H9 (cell line): ENCODE results near the gene OR5K1. TPM values are rescaled to one million over a fixed set of nuclear protein-coding genes. Genes with fewer than 3 reads are reported as not detected.

ENCODE experiments used
- DNase-seq: peaks from one replicate; pipeline ENCODE4 v3.0.0-alpha.2; 2017
- H2AFZ ChIP-seq: one replicate; pipeline ENCODE4 v1.6.1; 2013; ENCODE audit warnings: mild to moderate bottlenecking, low read length, control low read depth, moderate library complexity
- H2AK5ac ChIP-seq: 2 replicates; pipeline ENCODE4 v1.6.1; 2013; ENCODE audit warnings: low read length, control low read depth, mixed read lengths; ENCODE audit not compliant: insufficient read length
- H2BK120ac ChIP-seq: one replicate; pipeline ENCODE4 v1.6.1; 2013; ENCODE audit warnings: low read depth, mild to moderate bottlenecking, low read length, control low read depth, inconsistent platforms; ENCODE audit not compliant: poor library complexity, severe bottlenecking
- H2BK12ac ChIP-seq: 2 replicates; pipeline ENCODE4 v1.6.1; 2013; ENCODE audit warnings: low read length, control low read depth, mixed read lengths, low read depth; ENCODE audit not compliant: insufficient read length
- H2BK15ac ChIP-seq: 2 replicates; pipeline ENCODE4 v1.6.1; 2013; ENCODE audit warnings: low read depth, low read length, control low read depth
- H2BK20ac ChIP-seq: one replicate; pipeline ENCODE4 v1.6.1; 2013; ENCODE audit warnings: low read depth, mild to moderate bottlenecking, low read length, control low read depth, inconsistent platforms; ENCODE audit not compliant: poor library complexity, severe bottlenecking
- H2BK5ac ChIP-seq: 2 replicates; pipeline ENCODE4 v1.6.1; 2013; ENCODE audit warnings: low read length, control low read depth, mixed read lengths; ENCODE audit not compliant: insufficient read length
- H3K14ac ChIP-seq: 2 replicates; pipeline ENCODE4 v1.6.1; 2013; ENCODE audit warnings: low read length, control low read depth; ENCODE audit not compliant: insufficient read depth
- H3K18ac ChIP-seq: 2 replicates; pipeline ENCODE4 v1.6.1; 2013; ENCODE audit warnings: low read depth, mild to moderate bottlenecking, mixed read lengths, low read length, control low read depth; ENCODE audit not compliant: insufficient read length
- H3K23ac ChIP-seq: 2 replicates; pipeline ENCODE4 v1.6.1; 2013; ENCODE audit warnings: low read length, control low read depth, mixed read lengths, low read depth; ENCODE audit not compliant: insufficient read length
- H3K23me2 ChIP-seq: 2 replicates; pipeline ENCODE4 v1.6.1; 2013; ENCODE audit warnings: low read depth, mild to moderate bottlenecking, mixed read lengths, low read length, control low read depth; ENCODE audit not compliant: insufficient read length, poor library complexity, severe bottlenecking
- H3K27ac ChIP-seq: 2 replicates; pipeline ENCODE4 v1.5.1; 2013; ENCODE audit warnings: low read length, control low read depth, mixed read lengths, low read depth; ENCODE audit not compliant: insufficient read length
- H3K27me3 ChIP-seq: 2 replicates; pipeline ENCODE4 v1.6.1; 2013; ENCODE audit warnings: low read length, control low read depth, inconsistent platforms; ENCODE audit not compliant: insufficient read depth
- H3K4ac ChIP-seq: 2 replicates; pipeline ENCODE4 v1.6.1; 2013; ENCODE audit warnings: low read depth, mild to moderate bottlenecking, control low read depth, inconsistent platforms, low read length, moderate library complexity
- H3K4me1 ChIP-seq: 2 replicates; pipeline ENCODE4 v1.6.1; 2013; ENCODE audit warnings: low read length, control low read depth, inconsistent platforms; ENCODE audit not compliant: insufficient read depth
- H3K4me2 ChIP-seq: 2 replicates; pipeline ENCODE4 v1.6.1; 2013; ENCODE audit warnings: low read length, control low read depth, mixed read lengths; ENCODE audit not compliant: insufficient read length, insufficient read depth
- H3K56ac ChIP-seq: 2 replicates; pipeline ENCODE4 v1.6.1; 2013; ENCODE audit warnings: low read depth, mild to moderate bottlenecking, mixed read lengths, low read length, control low read depth; ENCODE audit not compliant: insufficient read length
- H3K79me1 ChIP-seq: 2 replicates; pipeline ENCODE4 v1.6.1; 2013; ENCODE audit warnings: low read depth, mild to moderate bottlenecking, moderate library complexity, low read length, control low read depth, inconsistent platforms; ENCODE audit not compliant: insufficient read depth, poor library complexity, severe bottlenecking
- H3K79me2 ChIP-seq: 2 replicates; pipeline ENCODE4 v1.6.1; 2013; ENCODE audit warnings: low read length, control low read depth, inconsistent platforms; ENCODE audit not compliant: insufficient read depth
- H3K9ac ChIP-seq: 2 replicates; pipeline ENCODE4 v1.6.1; 2013; ENCODE audit warnings: low read length, control low read depth, mixed read lengths; ENCODE audit not compliant: insufficient read length; ENCODE audit errors: extremely low read depth
- H3K9me3 ChIP-seq: one replicate; pipeline ENCODE4 v1.6.1; 2013; ENCODE audit warnings: low read depth, low read length, inconsistent platforms; ENCODE audit not compliant: control insufficient read depth
- H3T11ph ChIP-seq: one replicate; pipeline ENCODE4 v1.6.1; 2013; ENCODE audit warnings: mild to moderate bottlenecking, low read length, control low read depth, inconsistent platforms
- H4K20me1 ChIP-seq: one replicate; pipeline ENCODE4 v1.6.1; 2013; ENCODE audit not compliant: control insufficient read depth, insufficient read length, insufficient read depth
- H4K5ac ChIP-seq: 2 replicates; pipeline ENCODE4 v1.6.1; 2013; ENCODE audit warnings: low read depth, mild to moderate bottlenecking, mixed read lengths, low read length, control low read depth; ENCODE audit not compliant: insufficient read length
- H4K8ac ChIP-seq: replicated peaks from 2 replicates; pipeline ENCODE4 v1.6.1; 2013; ENCODE audit warnings: low read length, control low read depth, mixed read lengths, low read depth; ENCODE audit not compliant: insufficient read length
- H4K91ac ChIP-seq: 2 replicates; pipeline ENCODE4 v1.6.1; 2013; ENCODE audit warnings: low read depth, mild to moderate bottlenecking, moderate library complexity, mixed read lengths, low read length, control low read depth; ENCODE audit not compliant: insufficient read length
- H3K27ac Mint-ChIP-seq, 3 experiments: 2 replicates in 2 of 3; 3 replicates in 1 of 3; pipeline ENCODE4 v1.8.0; 2020 to 2021; ENCODE audit warnings: mixed read lengths in 3 of 3, mild to moderate bottlenecking in 1 of 3, moderate library complexity in 1 of 3
- H3K27me3 Mint-ChIP-seq: 2 replicates; pipeline ENCODE4 v1.8.0; 2021; ENCODE audit warnings: low read depth, mild to moderate bottlenecking, moderate library complexity, mixed read lengths
- H3K36me3 Mint-ChIP-seq, 3 experiments: 2 replicates in 2 of 3; 3 replicates in 1 of 3; pipeline ENCODE4 v1.8.0; 2020 to 2021; ENCODE audit warnings: low read depth in 3 of 3, mixed read lengths in 3 of 3; ENCODE audit not compliant: insufficient read depth in 1 of 3
- H3K4me1 Mint-ChIP-seq, 2 experiments: 2 replicates each; pipeline ENCODE4 v1.8.0; 2020; ENCODE audit warnings: mixed read lengths in 2 of 2
- H3K4me3 Mint-ChIP-seq, 2 experiments: 2 replicates in 1 of 2; 3 replicates in 1 of 2; pipeline ENCODE4 v1.8.0; 2020 to 2021; ENCODE audit warnings: mild to moderate bottlenecking in 2 of 2, mixed read lengths in 2 of 2, moderate library complexity in 1 of 2
- H3K9me3 Mint-ChIP-seq, 2 experiments: 2 replicates in 1 of 2; 3 replicates in 1 of 2; pipeline ENCODE4 v1.8.0; 2020; ENCODE audit warnings: mild to moderate bottlenecking in 2 of 2, mixed read lengths in 2 of 2, moderate library complexity in 1 of 2
- total RNA-seq: library from RNA; stranded (reverse); gene quantifications from 2 replicates; pipeline ENCODE4 v1.2.1, GENCODE V29; 2021
- TF ChIP-seq, protein P1 (sequence below): fragments of 200-600 bp; sonication (generic); conservative IDR thresholded peaks from 3 replicates; pipeline ENCODE4 v1.8.0; 2021; ENCODE audit warnings: antibody characterized with exemption, mild to moderate bottlenecking

The OR5K1 gene
- total RNA-seq, 1 experiment from 2014 or later, result not detected

- no peaks in the 10 kb centered on the region for H3K4me1 ChIP-seq
- H3K36me3 Mint-ChIP-seq, result peaks cover 0 to 3% (median 0%) of the 10 kb centered on the region in 3 experiments; a peak in 2 of 7 replicates
- H2AK5ac ChIP-seq, result no peak overlapping the region
- H2BK15ac ChIP-seq, result no peak overlapping the region
- no peaks in the 10 kb centered on the region for H3K9me3 ChIP-seq
- H3K4me2 ChIP-seq, result no peak overlapping the region
- no peak overlapping the region for H4K5ac ChIP-seq
- no peaks in the 10 kb centered on the region for H3K23me2 ChIP-seq
- H3K4me1 Mint-ChIP-seq, result no peaks in the 10 kb centered on the region
- H3K27ac Mint-ChIP-seq, result no peak overlapping the region
- H3K14ac ChIP-seq, result no peak overlapping the region
- H3K4me3 Mint-ChIP-seq, result no peak overlapping the region
- no peak for DNase-seq
- H2AFZ ChIP-seq, result no peak overlapping the region
- no peaks in the 10 kb centered on the region for H4K20me1 ChIP-seq
- H3K79me1 ChIP-seq, result no peaks in the 10 kb centered on the region
- H3K27ac ChIP-seq, result no peak overlapping the region
- H3K27me3 ChIP-seq, result no peaks in the 10 kb centered on the region
- H2BK20ac ChIP-seq, result no peak overlapping the region
- H2BK120ac ChIP-seq, result no peak overlapping the region
- H3K18ac ChIP-seq, result no peak overlapping the region
- no peaks in the 10 kb centered on the region for H3K79me2 ChIP-seq
- peaks cover 15 to 22% of the 10 kb centered on the region in 2 experiments; a peak in 4 of 5 replicates for H3K9me3 Mint-ChIP-seq
- no peak overlapping the region for H3K23ac ChIP-seq
- H3T11ph ChIP-seq, result no peak overlapping the region
- H4K8ac ChIP-seq, result no peak overlapping the region
- H3K56ac ChIP-seq, result no peak overlapping the region
- H3K4ac ChIP-seq, result no peak overlapping the region
- H2BK12ac ChIP-seq, result no peak overlapping the region
- H2BK5ac ChIP-seq, result no peak overlapping the region
- no peaks in the 10 kb centered on the region for H3K27me3 Mint-ChIP-seq
- H4K91ac ChIP-seq, result no peak overlapping the region
- TF ChIP-seq, protein P1, sequence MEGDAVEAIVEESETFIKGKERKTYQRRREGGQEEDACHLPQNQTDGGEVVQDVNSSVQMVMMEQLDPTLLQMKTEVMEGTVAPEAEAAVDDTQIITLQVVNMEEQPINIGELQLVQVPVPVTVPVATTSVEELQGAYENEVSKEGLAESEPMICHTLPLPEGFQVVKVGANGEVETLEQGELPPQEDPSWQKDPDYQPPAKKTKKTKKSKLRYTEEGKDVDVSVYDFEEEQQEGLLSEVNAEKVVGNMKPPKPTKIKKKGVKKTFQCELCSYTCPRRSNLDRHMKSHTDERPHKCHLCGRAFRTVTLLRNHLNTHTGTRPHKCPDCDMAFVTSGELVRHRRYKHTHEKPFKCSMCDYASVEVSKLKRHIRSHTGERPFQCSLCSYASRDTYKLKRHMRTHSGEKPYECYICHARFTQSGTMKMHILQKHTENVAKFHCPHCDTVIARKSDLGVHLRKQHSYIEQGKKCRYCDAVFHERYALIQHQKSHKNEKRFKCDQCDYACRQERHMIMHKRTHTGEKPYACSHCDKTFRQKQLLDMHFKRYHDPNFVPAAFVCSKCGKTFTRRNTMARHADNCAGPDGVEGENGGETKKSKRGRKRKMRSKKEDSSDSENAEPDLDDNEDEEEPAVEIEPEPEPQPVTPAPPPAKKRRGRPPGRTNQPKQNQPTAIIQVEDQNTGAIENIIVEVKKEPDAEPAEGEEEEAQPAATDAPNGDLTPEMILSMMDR, result no peak
- no peak overlapping the region for H3K9ac ChIP-seq
These were observed 30.4 kb upstream of the OR5K1 start for GRCh38 chr3:98432575-98432974.
